ENCODE results near the gene CASKIN1.

DNA sequence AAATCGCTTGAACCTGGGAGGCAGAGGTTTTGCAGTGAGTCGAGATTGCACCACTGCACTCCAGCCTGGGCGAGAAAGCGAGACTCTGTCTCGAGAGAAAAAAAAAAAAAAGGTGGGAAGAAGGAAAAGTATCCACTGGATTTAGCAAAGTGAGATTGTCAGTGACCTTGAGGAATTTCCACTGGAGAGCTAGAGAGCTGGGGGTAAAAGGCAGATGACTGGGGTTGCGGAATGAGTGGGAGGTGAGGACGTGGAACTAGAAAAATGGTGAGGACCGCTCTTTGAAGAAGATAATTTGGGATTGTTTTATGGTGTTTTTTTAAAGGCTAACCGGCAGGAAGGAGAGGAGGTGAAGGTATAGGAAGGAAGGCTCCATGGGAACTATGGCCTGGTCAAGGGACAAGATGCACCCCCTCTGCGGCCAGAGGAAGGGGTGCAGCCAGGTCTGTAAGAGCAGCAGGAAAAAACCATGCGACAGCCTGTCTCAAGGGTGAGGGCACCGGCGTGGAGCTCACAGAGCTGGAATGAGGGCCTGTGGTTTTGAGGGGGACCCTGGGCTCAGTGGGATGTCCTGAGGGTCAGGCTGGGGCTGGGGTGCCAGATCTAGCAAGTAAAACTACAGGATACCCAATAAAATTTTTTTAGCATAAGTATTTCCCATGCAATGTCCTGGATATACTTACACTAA is 8.2 kb upstream of the CASKIN1 start:
- TF ChIP-seq DPF2 (IDR thresholded peaks at IDR 0.05) (no peak), CBX5 (IDR thresholded peaks at IDR 0.05; ENCODE audit: low read depth) (no peak), MEF2B (IDR thresholded peaks at IDR 0.05; ENCODE audit: partially characterized antibody, poor library complexity, severe bottlenecking) (no peak), EZH2 (IDR thresholded peaks at IDR 0.05; ENCODE audit: borderline replicate concordance, control insufficient read depth, low read depth, low read length) (no peak)
